Ishikawa (cell line): Measurements from ENCODE around the gene NCK2.

ENCODE experiments used
- CEBPB ChIP-seq: IDR thresholded peaks from 2 replicates; pipeline ENCODE4 v1.6.1; 2012
- CREB1 ChIP-seq: IDR thresholded peaks from 2 replicates; pipeline ENCODE4 v1.6.1; 2012; ENCODE audit warnings: low read depth
- EP300 ChIP-seq: IDR thresholded peaks from 2 replicates; pipeline ENCODE4 v1.6.1; 2012; ENCODE audit warnings: borderline replicate concordance
- FOXM1 ChIP-seq: IDR thresholded peaks from 2 replicates; pipeline ENCODE4 v1.6.1; 2012; ENCODE audit warnings: low read depth, borderline replicate concordance
- RAD21 ChIP-seq: IDR thresholded peaks from 2 replicates; pipeline ENCODE4 v1.6.1; 2012; ENCODE audit warnings: low read depth
- TAF1 ChIP-seq: IDR thresholded peaks from 2 replicates; pipeline ENCODE4 v1.6.1; 2012; ENCODE audit warnings: low read depth, mild to moderate bottlenecking
- TCF12 ChIP-seq: IDR thresholded peaks from 2 replicates; pipeline ENCODE4 v1.6.1; 2012; ENCODE audit warnings: low read depth
- YY1 ChIP-seq: IDR thresholded peaks from 2 replicates; pipeline ENCODE4 v1.6.1; 2012; ENCODE audit warnings: low read depth
- ZBTB7A ChIP-seq: IDR thresholded peaks from 2 replicates; pipeline ENCODE4 v1.6.1; 2012; ENCODE audit warnings: low read depth
- TF ChIP-seq, protein P1 (sequence below): IDR thresholded peaks from 2 replicates; pipeline ENCODE4 v1.6.1; 2012; ENCODE audit warnings: low read depth, mild to moderate bottlenecking
- TF ChIP-seq, protein P2 (sequence below): IDR thresholded peaks from 2 replicates; pipeline ENCODE4 v1.6.1; 2012

DNA sequence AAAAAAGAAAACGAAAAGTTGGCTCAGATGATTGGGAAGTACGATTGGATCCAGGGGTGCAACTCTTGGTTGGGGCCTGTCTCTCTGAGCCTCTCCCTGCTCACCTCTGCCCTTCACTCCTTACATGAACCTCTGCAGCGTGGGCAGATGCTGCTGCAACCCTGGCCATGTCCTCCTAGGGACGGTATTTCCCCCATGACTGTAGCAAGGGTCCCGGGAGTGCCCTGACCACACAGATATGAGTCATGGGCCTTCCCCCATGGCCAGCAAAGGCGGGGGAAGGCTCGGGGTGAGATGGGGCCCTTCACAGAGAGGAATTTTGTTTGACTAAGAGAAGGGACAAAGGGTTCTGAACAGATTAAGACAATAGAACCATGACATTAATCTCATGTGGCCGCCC is 129.0 kb downstream of the NCK2 start:
- TF ChIP-seq, protein P1, sequence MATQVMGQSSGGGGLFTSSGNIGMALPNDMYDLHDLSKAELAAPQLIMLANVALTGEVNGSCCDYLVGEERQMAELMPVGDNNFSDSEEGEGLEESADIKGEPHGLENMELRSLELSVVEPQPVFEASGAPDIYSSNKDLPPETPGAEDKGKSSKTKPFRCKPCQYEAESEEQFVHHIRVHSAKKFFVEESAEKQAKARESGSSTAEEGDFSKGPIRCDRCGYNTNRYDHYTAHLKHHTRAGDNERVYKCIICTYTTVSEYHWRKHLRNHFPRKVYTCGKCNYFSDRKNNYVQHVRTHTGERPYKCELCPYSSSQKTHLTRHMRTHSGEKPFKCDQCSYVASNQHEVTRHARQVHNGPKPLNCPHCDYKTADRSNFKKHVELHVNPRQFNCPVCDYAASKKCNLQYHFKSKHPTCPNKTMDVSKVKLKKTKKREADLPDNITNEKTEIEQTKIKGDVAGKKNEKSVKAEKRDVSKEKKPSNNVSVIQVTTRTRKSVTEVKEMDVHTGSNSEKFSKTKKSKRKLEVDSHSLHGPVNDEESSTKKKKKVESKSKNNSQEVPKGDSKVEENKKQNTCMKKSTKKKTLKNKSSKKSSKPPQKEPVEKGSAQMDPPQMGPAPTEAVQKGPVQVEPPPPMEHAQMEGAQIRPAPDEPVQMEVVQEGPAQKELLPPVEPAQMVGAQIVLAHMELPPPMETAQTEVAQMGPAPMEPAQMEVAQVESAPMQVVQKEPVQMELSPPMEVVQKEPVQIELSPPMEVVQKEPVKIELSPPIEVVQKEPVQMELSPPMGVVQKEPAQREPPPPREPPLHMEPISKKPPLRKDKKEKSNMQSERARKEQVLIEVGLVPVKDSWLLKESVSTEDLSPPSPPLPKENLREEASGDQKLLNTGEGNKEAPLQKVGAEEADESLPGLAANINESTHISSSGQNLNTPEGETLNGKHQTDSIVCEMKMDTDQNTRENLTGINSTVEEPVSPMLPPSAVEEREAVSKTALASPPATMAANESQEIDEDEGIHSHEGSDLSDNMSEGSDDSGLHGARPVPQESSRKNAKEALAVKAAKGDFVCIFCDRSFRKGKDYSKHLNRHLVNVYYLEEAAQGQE, result no peak
- TF ChIP-seq, protein P2, sequence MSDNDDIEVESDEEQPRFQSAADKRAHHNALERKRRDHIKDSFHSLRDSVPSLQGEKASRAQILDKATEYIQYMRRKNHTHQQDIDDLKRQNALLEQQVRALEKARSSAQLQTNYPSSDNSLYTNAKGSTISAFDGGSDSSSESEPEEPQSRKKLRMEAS, result no peak
- TF ChIP-seq TCF12, result no peak
- no peak for TF ChIP-seq FOXM1
- no peak for TF ChIP-seq TAF1
- no peak for TF ChIP-seq EP300
- no peak for TF ChIP-seq CEBPB
- no peak for TF ChIP-seq ZBTB7A
- TF ChIP-seq RAD21, result no peak
- no peak for TF ChIP-seq YY1
- no peak for TF ChIP-seq CREB1
